HEK293T (cell line): Measurements from ENCODE around the gene COL9A2.
A peak's percentile ranks its signal among the peaks of the same experiment; 100 is the strongest.

ENCODE experiments used
- CTCF ChIA-PET: fragments of 350-600 bp; formaldehyde crosslinking; extraction: SDS; loops from one replicate; lab custom pipeline; 2021; ENCODE audit warnings: antibody characterized with exemption, inconsistent platforms; lab: Yijun Ruan, JAX
- POLR2A ChIA-PET: fragments of 350-600 bp; formaldehyde crosslinking; extraction: SDS; loops from one replicate; lab custom pipeline; 2020; ENCODE audit warnings: antibody characterized with exemption, inconsistent platforms; lab: Yijun Ruan, JAX
- DNase-seq: peaks from one replicate; pipeline ENCODE4 v3.0.0; 2012; ENCODE audit warnings: mixed read lengths; ENCODE audit errors: extremely low spot score
- ARNT ChIP-seq: fragments of 450-650 bp; IDR thresholded peaks from 2 replicates; pipeline ENCODE4 v1.6.1; 2017; ENCODE audit warnings: mild to moderate bottlenecking
- BHLHE40 ChIP-seq: fragments of 450-650 bp; IDR thresholded peaks from 2 replicates; pipeline ENCODE4 v1.6.1; 2016; ENCODE audit warnings: mild to moderate bottlenecking, moderate library complexity, borderline replicate concordance
- CTBP1 ChIP-seq: fragments of 450-650 bp; IDR thresholded peaks from 2 replicates; pipeline ENCODE4 v1.6.1; 2016; ENCODE audit warnings: borderline replicate concordance
- ELF4 ChIP-seq: fragments of 450-650 bp; IDR thresholded peaks from 2 replicates; pipeline ENCODE4 v1.6.1; 2017; ENCODE audit warnings: antibody characterized with exemption
- FOXA1 ChIP-seq: fragments of 450-650 bp; IDR thresholded peaks from 2 replicates; pipeline ENCODE4 v1.6.1; 2016; ENCODE audit warnings: mild to moderate bottlenecking
- FOXK2 ChIP-seq: fragments of 450-650 bp; IDR thresholded peaks from 2 replicates; pipeline ENCODE4 v1.6.1; 2016; ENCODE audit warnings: mild to moderate bottlenecking
- FOXM1 ChIP-seq: fragments of 450-650 bp; IDR thresholded peaks from 2 replicates; pipeline ENCODE4 v1.6.1; 2017; ENCODE audit warnings: mild to moderate bottlenecking, borderline replicate concordance
- HDGF ChIP-seq: fragments of 450-650 bp; IDR thresholded peaks from 2 replicates; pipeline ENCODE4 v1.6.1; 2017; ENCODE audit warnings: antibody characterized with exemption, borderline replicate concordance
- L3MBTL2 ChIP-seq: fragments of 450-650 bp; conservative IDR thresholded peaks from 2 replicates; pipeline ENCODE4 v1.6.1; 2016; ENCODE audit warnings: mild to moderate bottlenecking
- LEF1 ChIP-seq: fragments of 450-650 bp; IDR thresholded peaks from 2 replicates; pipeline ENCODE4 v1.6.1; 2017; ENCODE audit warnings: mild to moderate bottlenecking, borderline replicate concordance
- NFRKB ChIP-seq: fragments of 450-650 bp; IDR thresholded peaks from 2 replicates; pipeline ENCODE4 v1.6.1; 2016; ENCODE audit warnings: mild to moderate bottlenecking, moderate library complexity
- SP1 ChIP-seq: fragments of 450-650 bp; IDR thresholded peaks from 2 replicates; pipeline ENCODE4 v1.6.1; 2017
- SUZ12 ChIP-seq: fragments of 450-650 bp; IDR thresholded peaks from 2 replicates; pipeline ENCODE4 v1.6.1; 2016; ENCODE audit warnings: mild to moderate bottlenecking
- TARDBP ChIP-seq: fragments of 450-650 bp; IDR thresholded peaks from 2 replicates; pipeline ENCODE4 v1.6.1; 2016
- ZNF384 ChIP-seq: fragments of 450-650 bp; IDR thresholded peaks from 2 replicates; pipeline ENCODE4 v1.6.1; 2016
- TF ChIP-seq, protein P1 (sequence below): fragments of 450-650 bp; IDR thresholded peaks from 2 replicates; pipeline ENCODE4 v1.6.1; 2016

COL9A2 gene

GRCh38 chr1:40313329-40313957 lies 3.6 kb downstream of the COL9A2 start:
- ChIA-PET CTCF (interaction anchor here (0.7 to 2.2 kb wide), 2 partner anchors 22 to 32 kb away, joined by 3 to 9 read pairs; no protein-coding TSS in a partner anchor), POLR2A (no interaction called here)
- DNase-seq = peak; percentile 4
- TF ChIP-seq ARNT = no peak
- no peak for TF ChIP-seq HDGF
- no peak for TF ChIP-seq NFRKB
- TF ChIP-seq ELF4 = no peak
- TF ChIP-seq CTBP1 = no peak
- TF ChIP-seq FOXK2 = no peak

DNA sequence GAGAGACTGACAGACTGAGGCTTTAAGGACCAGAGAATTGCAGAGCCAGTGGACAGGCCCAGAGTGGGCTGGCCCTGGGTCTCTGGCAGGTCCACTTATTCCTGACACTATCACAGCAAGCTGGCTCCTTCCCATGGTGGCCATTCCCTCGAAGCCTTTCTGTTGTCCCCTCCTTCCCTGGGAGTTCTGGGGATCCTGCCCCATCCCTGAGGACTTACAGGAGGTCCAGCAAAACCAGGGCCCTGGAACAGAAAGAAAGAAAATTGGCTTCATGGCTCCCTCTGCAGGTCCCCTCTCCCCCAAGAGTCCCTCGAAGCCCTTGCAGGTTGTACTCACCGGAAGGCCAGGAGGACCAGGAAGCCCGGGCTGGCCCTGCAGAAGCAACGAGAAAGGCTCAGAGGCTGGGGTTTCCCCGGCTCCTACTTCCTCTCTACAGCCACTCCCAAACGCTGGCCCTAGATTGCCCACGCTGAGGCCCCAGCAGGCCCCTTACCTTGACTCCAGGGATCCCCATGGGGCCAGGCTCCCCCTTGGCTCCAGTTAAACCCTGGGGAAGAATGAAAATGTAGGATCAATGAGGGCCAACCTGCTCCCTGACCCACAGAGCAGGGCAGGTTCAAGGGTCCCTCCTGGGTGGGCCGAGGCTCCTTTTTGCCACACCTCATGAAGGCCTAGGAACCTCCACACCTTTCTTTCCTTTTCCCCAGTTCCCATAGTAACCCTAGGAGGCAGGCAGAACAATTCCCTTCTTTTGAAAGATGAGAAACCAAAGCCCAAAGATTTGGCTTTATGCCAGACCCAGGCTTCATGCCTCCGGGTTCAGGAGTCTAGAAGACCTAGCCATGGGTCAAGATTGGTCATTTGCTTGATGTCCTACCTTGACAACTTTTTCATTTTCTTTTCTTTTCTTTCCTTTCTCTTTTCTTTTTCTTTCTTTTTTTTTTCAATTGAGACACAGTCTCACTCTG lies 4.6 kb downstream of the COL9A2 start:
- ChIA-PET POLR2A (no interaction called here), CTCF (no interaction called here)
- DNase-seq = peak; percentile 6
- TF ChIP-seq, protein P1, sequence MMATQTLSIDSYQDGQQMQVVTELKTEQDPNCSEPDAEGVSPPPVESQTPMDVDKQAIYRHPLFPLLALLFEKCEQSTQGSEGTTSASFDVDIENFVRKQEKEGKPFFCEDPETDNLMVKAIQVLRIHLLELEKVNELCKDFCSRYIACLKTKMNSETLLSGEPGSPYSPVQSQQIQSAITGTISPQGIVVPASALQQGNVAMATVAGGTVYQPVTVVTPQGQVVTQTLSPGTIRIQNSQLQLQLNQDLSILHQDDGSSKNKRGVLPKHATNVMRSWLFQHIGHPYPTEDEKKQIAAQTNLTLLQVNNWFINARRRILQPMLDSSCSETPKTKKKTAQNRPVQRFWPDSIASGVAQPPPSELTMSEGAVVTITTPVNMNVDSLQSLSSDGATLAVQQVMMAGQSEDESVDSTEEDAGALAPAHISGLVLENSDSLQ = no peak

- DNase-seq = peak; percentile 2
- ChIA-PET CTCF (no interaction called here), POLR2A (no interaction called here)
- no peak for TF ChIP-seq FOXM1
- no peak for TF ChIP-seq ARNT
- TF ChIP-seq CTBP1 = no peak
- TF ChIP-seq ELF4 = no peak
- TF ChIP-seq SP1 = no peak
- TF ChIP-seq FOXK2 = no peak
- TF ChIP-seq, protein P1 = no peak
- TF ChIP-seq FOXA1 = no peak
- TF ChIP-seq LEF1 = no peak
- no peak for TF ChIP-seq ZNF384
- TF ChIP-seq BHLHE40 = no peak
- TF ChIP-seq L3MBTL2 = no peak
- no peak for TF ChIP-seq SUZ12
- TF ChIP-seq NFRKB = no peak
- no peak for TF ChIP-seq HDGF
- no peak for TF ChIP-seq TARDBP
Measured at GRCh38 chr1:40311692-40312091, 5.4 kb downstream of the COL9A2 start.

- POLR2A ChIA-PET = no interaction called here
- peak; percentile 17 for DNase-seq
- TF ChIP-seq FOXM1 (no peak), SP1 (no peak), TARDBP (no peak), FOXA1 (no peak), HDGF (no peak)
- CTCF ChIA-PET = no interaction called here
Measured at GRCh38 chr1:40310983-40311642, 6.0 kb downstream of the COL9A2 start.

DNA sequence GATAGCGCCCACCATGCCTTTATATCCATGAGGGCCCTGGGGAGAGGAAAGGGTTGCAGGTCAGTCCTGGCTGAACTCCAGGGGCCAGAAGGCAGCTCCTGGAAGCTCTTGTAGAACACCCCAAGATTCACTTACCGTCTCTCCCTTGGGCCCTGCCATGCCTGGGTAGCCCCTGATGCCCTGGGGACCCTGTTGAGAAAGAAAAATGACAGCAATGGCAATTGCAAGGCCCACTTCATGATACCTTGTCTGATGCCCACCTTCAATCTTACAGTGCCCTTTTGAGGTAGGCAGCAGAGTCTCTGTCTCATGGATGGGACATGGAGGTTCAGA lies 7.0 kb downstream of the COL9A2 start:
- TF ChIP-seq SUZ12 (no peak), ELF4 (no peak), LEF1 (no peak), BHLHE40 (no peak), TARDBP (no peak), ARNT (no peak), FOXM1 (no peak), CTBP1 (no peak), FOXK2 (no peak), L3MBTL2 (no peak), ZNF384 (no peak), HDGF (no peak), FOXA1 (no peak)
- TF ChIP-seq, protein P1 = no peak
- no peak for DNase-seq
- POLR2A ChIA-PET = no interaction called here
- CTCF ChIA-PET = no interaction called here

DNA sequence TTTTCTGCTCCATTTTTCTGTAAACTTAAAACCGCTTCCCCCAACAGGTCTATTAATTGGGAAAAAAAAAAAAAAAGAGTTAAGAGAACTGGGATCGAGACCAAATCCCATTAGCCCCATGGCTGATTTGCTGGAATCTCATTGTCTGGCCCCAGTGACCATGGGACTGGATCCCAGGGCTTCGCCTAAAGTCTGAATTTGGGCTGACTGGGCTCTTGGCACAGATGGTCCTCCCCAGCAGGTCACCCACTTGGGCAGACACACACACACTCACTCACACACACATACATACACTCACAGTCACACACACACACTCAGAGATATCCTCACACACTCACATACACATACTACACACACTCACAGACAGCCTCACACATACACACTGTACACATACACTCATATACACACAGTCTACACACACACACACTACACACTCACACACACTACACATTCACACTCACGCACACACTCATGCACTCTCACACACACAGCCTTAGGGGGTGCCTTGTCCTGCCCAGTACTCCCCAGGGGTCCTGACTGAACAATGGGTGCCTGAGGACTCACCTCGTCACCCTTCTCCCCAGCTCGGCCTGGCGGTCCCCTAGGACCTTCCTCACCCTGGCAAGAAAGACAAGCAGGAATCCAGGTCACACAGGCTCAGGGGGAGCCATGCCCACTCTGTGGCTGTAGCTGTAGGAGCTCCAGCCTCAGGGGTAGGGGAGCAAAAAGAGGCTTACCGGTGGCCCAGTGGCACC lies 7.5 kb downstream of the COL9A2 start:
- CTCF ChIA-PET = no interaction called here
- TF ChIP-seq FOXM1 (no peak), HDGF (no peak), LEF1 (no peak), CTBP1 (no peak), FOXK2 (no peak), ARNT (no peak), NFRKB (no peak), TARDBP (no peak), BHLHE40 (no peak), ELF4 (no peak), ZNF384 (no peak), FOXA1 (no peak)
- TF ChIP-seq, protein P1 = no peak
- POLR2A ChIA-PET = no interaction called here
- peak; percentile 2 for DNase-seq
